SU-DHL-6 (cell line): ENCODE measurements around the gene PEDS1.

Source experiments
- H2AFZ ChIP-seq: fragments of 200-600 bp; sonication (generic); 2 replicates; pipeline ENCODE4 v1.6.1; 2014; ENCODE audit warnings: low read depth, mild to moderate bottlenecking, moderate library complexity, mixed read lengths, antibody characterized with exemption, low read length; ENCODE audit not compliant: severe bottlenecking
- H3F3A ChIP-seq: fragments of 200-600 bp; shearing (Covaris generic); 2 replicates; pipeline ENCODE4 v1.6.0; 2016; ENCODE audit warnings: antibody characterized with exemption, mild to moderate bottlenecking; ENCODE audit not compliant: insufficient read depth
- H3K27ac ChIP-seq: fragments of 200-600 bp; sonication (generic); 2 replicates; pipeline ENCODE4 v1.5.1; 2016; ENCODE audit warnings: low read depth, mild to moderate bottlenecking, low read length, moderate library complexity, mixed read lengths
- H3K27me3 ChIP-seq: fragments of 200-600 bp; sonication (generic), shearing (Covaris generic); 2 replicates; pipeline ENCODE4 v1.6.0; 2014; ENCODE audit warnings: mild to moderate bottlenecking, low read length
- H3K36me3 ChIP-seq: fragments of 200-600 bp; sonication (generic); 2 replicates; pipeline ENCODE4 v1.6.1; 2014; ENCODE audit warnings: mild to moderate bottlenecking, low read length, mixed read lengths
- H3K4me2 ChIP-seq: fragments of 300-600, 200-600 bp; shearing (Covaris generic), sonication (generic); 2 replicates; pipeline ENCODE4 v1.6.0; 2014; ENCODE audit warnings: low read length, low read depth, mild to moderate bottlenecking; ENCODE audit not compliant: poor library complexity, severe bottlenecking
- H3K4me3 ChIP-seq: fragments of 200-600 bp; sonication (generic); 2 replicates; pipeline ENCODE4 v1.5.1; 2014; ENCODE audit warnings: antibody characterized with exemption, low read length, mild to moderate bottlenecking, mixed read lengths; ENCODE audit not compliant: insufficient read depth, poor library complexity, severe bottlenecking
- H3K79me2 ChIP-seq: fragments of 200-600 bp; sonication (generic); 2 replicates; pipeline ENCODE4 v1.6.1; 2014; ENCODE audit warnings: mild to moderate bottlenecking, low read length, moderate library complexity; ENCODE audit not compliant: insufficient read depth
- H3K9ac ChIP-seq: fragments of 200-600 bp; sonication (generic); 2 replicates; pipeline ENCODE4 v1.7.0; 2014; ENCODE audit warnings: mild to moderate bottlenecking, low read length
- H3K9me2 ChIP-seq: fragments of 200-600 bp; sonication (generic); replicated peaks from 2 replicates; pipeline ENCODE4 v1.6.1; 2014; ENCODE audit warnings: low read length; ENCODE audit not compliant: insufficient read depth
- H3K9me3 ChIP-seq: fragments of 200-600 bp; sonication (generic); 2 replicates; pipeline ENCODE4 v1.6.1; 2014; ENCODE audit warnings: low read length, mixed read lengths; ENCODE audit not compliant: insufficient read depth
- H4K20me1 ChIP-seq: fragments of 200-600 bp; sonication (generic); 2 replicates; pipeline ENCODE4 v1.6.1; 2014; ENCODE audit warnings: low read depth, mild to moderate bottlenecking, antibody characterized with exemption, low read length, moderate library complexity, mixed read lengths
- CTCF ChIP-seq: fragments of 200-600 bp; sonication (generic); IDR thresholded peaks from one replicate; pipeline ENCODE4 v1.5.1; 2017; ENCODE audit warnings: antibody characterized with exemption, mild to moderate bottlenecking, low read length, moderate library complexity; ENCODE audit not compliant: insufficient read depth, poor library complexity, severe bottlenecking
- EZH2phosphoT487 ChIP-seq: fragments of 200-600 bp; sonication (generic), shearing (Covaris generic); conservative IDR thresholded peaks from 2 replicates; pipeline ENCODE4 v1.6.1; 2018; ENCODE audit warnings: mild to moderate bottlenecking, antibody characterized with exemption, low read length, moderate library complexity, mixed read lengths

Gene PEDS1

GRCh38 chr20:50121858-50122271 lies 31.7 kb downstream of the PEDS1 start:
- Histone ChIP-seq H3K27me3 (no peaks in the 10 kb centered on the region), H3K36me3 (no peaks in the 10 kb centered on the region), H3K4me3 (no peak overlapping the region), H2AFZ (no peak overlapping the region), H3K4me2 (no peak overlapping the region), H3K27ac (no peak overlapping the region), H3K9me2 (no peaks in the 10 kb centered on the region), H3K9me3 (no peaks in the 10 kb centered on the region), H3K9ac (no peak overlapping the region), H3K79me2 (no peaks in the 10 kb centered on the region), H3F3A (no peaks in the 10 kb centered on the region), H4K20me1 (no peaks in the 10 kb centered on the region)
- TF ChIP-seq EZH2phosphoT487 (no peak), CTCF (no peak)

- Histone ChIP-seq H3K9me3 (no peaks in the 10 kb centered on the region), H4K20me1 (no peaks in the 10 kb centered on the region), H2AFZ (no peak overlapping the region), H3K27ac (no peak overlapping the region), H3K27me3 (no peaks in the 10 kb centered on the region), H3K36me3 (no peaks in the 10 kb centered on the region), H3K9me2 (no peaks in the 10 kb centered on the region), H3K4me3 (no peak overlapping the region), H3F3A (no peaks in the 10 kb centered on the region), H3K4me2 (no peak overlapping the region), H3K79me2 (no peaks in the 10 kb centered on the region), H3K9ac (no peak overlapping the region)
- TF ChIP-seq EZH2phosphoT487 (no peak), CTCF (peak; percentile 59)
Observed at GRCh38 chr20:50120935-50121693, 32.4 kb downstream of the PEDS1 start.

GRCh38 chr20:50118203-50118602 lies 35.3 kb downstream of the PEDS1 start:
- no peak overlapping the region for H3K4me3 ChIP-seq
- H2AFZ ChIP-seq = no peak overlapping the region
- no peak overlapping the region for H3K4me2 ChIP-seq
- H4K20me1 ChIP-seq = no peaks in the 10 kb centered on the region
- H3K27me3 ChIP-seq = no peaks in the 10 kb centered on the region
- no peaks in the 10 kb centered on the region for H3K9me2 ChIP-seq
- H3K9me3 ChIP-seq = no peaks in the 10 kb centered on the region
- peaks cover 14% of the 10 kb centered on the region; the same call in 1 of the 2 replicates for H3K79me2 ChIP-seq
- H3K36me3 ChIP-seq = no peaks in the 10 kb centered on the region
- no peak overlapping the region for H3K27ac ChIP-seq
- no peak overlapping the region for H3K9ac ChIP-seq
- no peak for TF ChIP-seq EZH2phosphoT487
- peaks cover 13% of the 10 kb centered on the region for H3F3A ChIP-seq

GRCh38 chr20:50116368-50116999 lies 37.0 kb downstream of the PEDS1 start:
- H3K79me2 ChIP-seq = peaks cover 29% of the 10 kb centered on the region
- H3K9me3 ChIP-seq = no peaks in the 10 kb centered on the region
- no peaks in the 10 kb centered on the region for H3K9me2 ChIP-seq
- H3F3A ChIP-seq = peaks cover 14% of the 10 kb centered on the region
- H3K27ac ChIP-seq = no peak overlapping the region
- peak overlapping the region; percentile 91 for H3K4me2 ChIP-seq
- no peaks in the 10 kb centered on the region; the same call in 1 of the 2 replicates for H4K20me1 ChIP-seq
- H2AFZ ChIP-seq = peak overlapping the region; percentile 87
- no peaks in the 10 kb centered on the region for H3K27me3 ChIP-seq
- H3K4me3 ChIP-seq = peak overlapping the region; percentile 89
- peak overlapping the region; percentile 68 for H3K9ac ChIP-seq
- H3K36me3 ChIP-seq = no peaks in the 10 kb centered on the region
- TF ChIP-seq CTCF (no peak), EZH2phosphoT487 (no peak)
